ENCODE results near the gene PHKA2. TPM values are rescaled to one million over a fixed set of nuclear protein-coding genes. Genes with fewer than 3 reads are reported as not detected.

PHKA2 gene
- total RNA-seq, 2 experiments from 2014 or later, result 19.3 to 21.3 TPM

- CTCF ChIA-PET, result no interaction called here
- no peaks in the 10 kb centered on the region for H3K27me3 Mint-ChIP-seq
- H3K9me3 Mint-ChIP-seq, result no peaks in the 10 kb centered on the region
- POLR2A ChIA-PET, result no interaction called here
- H3K27ac Mint-ChIP-seq, result no peak overlapping the region
- no peaks in the 10 kb centered on the region for H3K36me3 Mint-ChIP-seq (ENCODE audit: low read depth)
- no peak for DNase-seq
- no peaks in the 10 kb centered on the region for H3K4me1 Mint-ChIP-seq
- H3K4me3 Mint-ChIP-seq, result no peak overlapping the region
Measured at GRCh38 chrX:18937173-18937572, 46.7 kb downstream of the PHKA2 start.

GRCh38 chrX:18935893-18936292 is 48.0 kb downstream of the PHKA2 start:
- no peaks in the 10 kb centered on the region for H3K27me3 Mint-ChIP-seq
- H3K4me1 Mint-ChIP-seq, result no peaks in the 10 kb centered on the region
- CTCF ChIA-PET, result interaction anchor here (0.7 kb wide), 1 partner anchor 14 kb away, joined by 5 read pairs; no protein-coding TSS in a partner anchor

GRCh38 chrX:18934708-18935107 is 49.2 kb downstream of the PHKA2 start:
- ChIA-PET POLR2A (no interaction called here), CTCF (no interaction called here)
- DNase-seq, result no peak
- H3K27me3 Mint-ChIP-seq, result no peaks in the 10 kb centered on the region
- H3K9me3 Mint-ChIP-seq, result no peaks in the 10 kb centered on the region
- H3K4me3 Mint-ChIP-seq, result no peak overlapping the region
- no peaks in the 10 kb centered on the region for H3K4me1 Mint-ChIP-seq
- H3K36me3 Mint-ChIP-seq (ENCODE audit: low read depth), result no peaks in the 10 kb centered on the region
- no peak overlapping the region for H3K27ac Mint-ChIP-seq

More at GRCh38 chrX:18935893-18936292, 48.0 kb downstream of the PHKA2 start:
- H3K27ac Mint-ChIP-seq, result no peak overlapping the region
- DNase-seq, result no peak
- no peak overlapping the region for H3K4me3 Mint-ChIP-seq
- POLR2A ChIA-PET, result no interaction called here
- H3K36me3 Mint-ChIP-seq (ENCODE audit: low read depth), result no peaks in the 10 kb centered on the region
- no peaks in the 10 kb centered on the region for H3K9me3 Mint-ChIP-seq

- Mint-ChIP-seq H3K9me3 (no peaks in the 10 kb centered on the region), H3K27me3 (no peaks in the 10 kb centered on the region), H3K4me1 (no peaks in the 10 kb centered on the region), H3K27ac (no peak overlapping the region), H3K36me3 (ENCODE audit: low read depth) (no peaks in the 10 kb centered on the region), H3K4me3 (no peak overlapping the region)
- ChIA-PET CTCF (no interaction called here), POLR2A (no interaction called here)
- no peak for DNase-seq
Measured at GRCh38 chrX:18933617-18934016, 50.3 kb downstream of the PHKA2 start.

- CTCF ChIA-PET, result no interaction called here
Measured at GRCh38 chrX:18931972-18932371, 51.9 kb downstream of the PHKA2 start.

GRCh38 chrX:18929775-18930174 is 54.1 kb downstream of the PHKA2 start:
- Mint-ChIP-seq H3K36me3 (ENCODE audit: low read depth) (no peaks in the 10 kb centered on the region), H3K4me3 (no peak overlapping the region), H3K4me1 (no peaks in the 10 kb centered on the region), H3K27ac (no peak overlapping the region), H3K9me3 (no peaks in the 10 kb centered on the region), H3K27me3 (no peaks in the 10 kb centered on the region)
- DNase-seq, result no peak
- ChIA-PET POLR2A (no interaction called here), CTCF (no interaction called here)

More at GRCh38 chrX:18931972-18932371, 51.9 kb downstream of the PHKA2 start:
- Mint-ChIP-seq H3K4me1 (no peaks in the 10 kb centered on the region), H3K27ac (no peak overlapping the region), H3K9me3 (no peaks in the 10 kb centered on the region), H3K4me3 (no peak overlapping the region), H3K36me3 (ENCODE audit: low read depth) (no peaks in the 10 kb centered on the region), H3K27me3 (no peaks in the 10 kb centered on the region)
- no peak for DNase-seq
- POLR2A ChIA-PET, result no interaction called here

- H3K4me3 Mint-ChIP-seq, result no peak overlapping the region
- no peaks in the 10 kb centered on the region for H3K27me3 Mint-ChIP-seq
- POLR2A ChIA-PET, result no interaction called here
- H3K36me3 Mint-ChIP-seq (ENCODE audit: low read depth), result no peaks in the 10 kb centered on the region
- no peaks in the 10 kb centered on the region for H3K4me1 Mint-ChIP-seq
- no peak for DNase-seq
- no peaks in the 10 kb centered on the region for H3K9me3 Mint-ChIP-seq
- CTCF ChIA-PET, result no interaction called here
- H3K27ac Mint-ChIP-seq, result no peak overlapping the region
Measured at GRCh38 chrX:18927558-18927957, 56.4 kb downstream of the PHKA2 start.

GRCh38 chrX:18924507-18925088 is 59.3 kb downstream of the PHKA2 start:
- ChIA-PET POLR2A (no interaction called here), CTCF (no interaction called here)
- no peak overlapping the region for H3K27ac Mint-ChIP-seq
- no peak for DNase-seq
- H3K36me3 Mint-ChIP-seq (ENCODE audit: low read depth), result no peaks in the 10 kb centered on the region
- H3K4me3 Mint-ChIP-seq, result no peak overlapping the region
- no peaks in the 10 kb centered on the region for H3K9me3 Mint-ChIP-seq
- H3K4me1 Mint-ChIP-seq, result no peaks in the 10 kb centered on the region
- H3K27me3 Mint-ChIP-seq, result no peaks in the 10 kb centered on the region

- POLR2A ChIA-PET, result no interaction called here
- Mint-ChIP-seq H3K4me1 (no peaks in the 10 kb centered on the region), H3K36me3 (ENCODE audit: low read depth) (peaks cover 24% of the 10 kb centered on the region), H3K4me3 (no peak overlapping the region), H3K27ac (no peak overlapping the region), H3K27me3 (no peaks in the 10 kb centered on the region), H3K9me3 (no peaks in the 10 kb centered on the region)
- DNase-seq, result no peak
- CTCF ChIA-PET, result no interaction called here
Measured at GRCh38 chrX:18920566-18920965, 63.3 kb downstream of the PHKA2 start.

- Mint-ChIP-seq H3K4me3 (no peak overlapping the region), H3K4me1 (no peaks in the 10 kb centered on the region), H3K27ac (no peak overlapping the region), H3K27me3 (no peaks in the 10 kb centered on the region), H3K9me3 (no peaks in the 10 kb centered on the region), H3K36me3 (ENCODE audit: low read depth) (peaks cover 26% of the 10 kb centered on the region)
- ChIA-PET CTCF (no interaction called here), POLR2A (no interaction called here)
- DNase-seq, result no peak
Measured at GRCh38 chrX:18920079-18920478, 63.8 kb downstream of the PHKA2 start.

GRCh38 chrX:18917831-18918230 is 66.1 kb downstream of the PHKA2 start:
- no peaks in the 10 kb centered on the region for H3K27me3 Mint-ChIP-seq
- CTCF ChIA-PET, result no interaction called here
- H3K4me3 Mint-ChIP-seq, result no peak overlapping the region
- no peak overlapping the region for H3K27ac Mint-ChIP-seq
- peaks cover 26% of the 10 kb centered on the region for H3K36me3 Mint-ChIP-seq (ENCODE audit: low read depth)
- POLR2A ChIA-PET, result no interaction called here
- no peaks in the 10 kb centered on the region for H3K4me1 Mint-ChIP-seq
- DNase-seq, result no peak
- H3K9me3 Mint-ChIP-seq, result no peaks in the 10 kb centered on the region

- no peak overlapping the region for H3K4me3 Mint-ChIP-seq
- H3K27me3 Mint-ChIP-seq, result no peaks in the 10 kb centered on the region
- peaks cover 8% of the 10 kb centered on the region for H3K36me3 Mint-ChIP-seq (ENCODE audit: low read depth)
- ChIA-PET POLR2A (no interaction called here), CTCF (no interaction called here)
- H3K27ac Mint-ChIP-seq, result no peak overlapping the region
- H3K4me1 Mint-ChIP-seq, result no peaks in the 10 kb centered on the region
- DNase-seq, result no peak
- H3K9me3 Mint-ChIP-seq, result no peaks in the 10 kb centered on the region
Measured at GRCh38 chrX:18906286-18906685, 77.6 kb downstream of the PHKA2 start.

- Mint-ChIP-seq H3K9me3 (no peaks in the 10 kb centered on the region), H3K36me3 (ENCODE audit: low read depth) (peaks cover 3% of the 10 kb centered on the region), H3K4me1 (no peaks in the 10 kb centered on the region), H3K27ac (no peak overlapping the region), H3K27me3 (no peaks in the 10 kb centered on the region), H3K4me3 (no peak overlapping the region)
- no peak for DNase-seq
- CTCF ChIA-PET, result no interaction called here
- POLR2A ChIA-PET, result no interaction called here
Measured at GRCh38 chrX:18900401-18900976, 83.4 kb downstream of the PHKA2 start.

- no peak for DNase-seq
- Mint-ChIP-seq H3K27me3 (no peaks in the 10 kb centered on the region), H3K27ac (no peak overlapping the region), H3K9me3 (no peaks in the 10 kb centered on the region), H3K4me3 (no peak overlapping the region), H3K36me3 (ENCODE audit: low read depth) (peaks cover 3% of the 10 kb centered on the region), H3K4me1 (no peaks in the 10 kb centered on the region)
- ChIA-PET POLR2A (no interaction called here), CTCF (no interaction called here)
Measured at GRCh38 chrX:18899796-18900380, 84.0 kb downstream of the PHKA2 start.
